Liver (tissue), 9 donors: ENCODE measurements around the gene GTSE1. TPM values are rescaled to one million over a fixed set of nuclear protein-coding genes. Genes with fewer than 3 reads are reported as not detected.
A peak's percentile ranks its signal among the peaks of the same experiment; 100 is the strongest.

Experiments used
- DNase-seq: peaks from one replicate; pipeline ENCODE4 v3.0.0-alpha.2; 2017; ENCODE audit warnings: low spot score
- H3K27ac ChIP-seq, 2 donors: one replicate each; pipeline ENCODE4 v1.7.0; 2013; ENCODE audit warnings: inconsistent platforms in 2 of 2, low read length in 2 of 2, control low read depth in 1 of 2, low read depth in 1 of 2, mild to moderate bottlenecking in 1 of 2
- H3K27me3 ChIP-seq, 4 donors: one replicate each; pipeline versions ENCODE4 v1.6.1 to v1.7.0; 2013; ENCODE audit warnings: low read length in 3 of 4, inconsistent platforms in 1 of 4, mild to moderate bottlenecking in 1 of 4, moderate library complexity in 1 of 4; ENCODE audit not compliant: control insufficient read depth in 4 of 4, insufficient read depth in 4 of 4
- H3K36me3 ChIP-seq, 4 donors: one replicate each; pipeline versions ENCODE4 v1.6.1 to v1.7.0; 2013; ENCODE audit warnings: low read length in 3 of 4, mild to moderate bottlenecking in 3 of 4, low read depth in 1 of 4, moderate library complexity in 1 of 4; ENCODE audit not compliant: control insufficient read depth in 4 of 4, insufficient read depth in 3 of 4
- H3K4me1 ChIP-seq, 4 donors: one replicate each; pipeline versions ENCODE4 v1.6.1 to v1.7.0; 2013; ENCODE audit warnings: low read length in 3 of 4, mild to moderate bottlenecking in 3 of 4, moderate library complexity in 1 of 4; ENCODE audit not compliant: control insufficient read depth in 4 of 4, insufficient read depth in 4 of 4
- H3K4me3 ChIP-seq, 3 donors: one replicate each; pipeline versions ENCODE4 v1.6.1 to v1.7.0; 2013; ENCODE audit warnings: low read length in 3 of 3, control low read depth in 1 of 3, low read depth in 1 of 3, mild to moderate bottlenecking in 1 of 3
- H3K9ac ChIP-seq, 2 donors: one replicate each; pipeline ENCODE4 v1.7.0; 2013; ENCODE audit warnings: low read length in 2 of 2, mild to moderate bottlenecking in 2 of 2, moderate library complexity in 2 of 2, control low read depth in 1 of 2, low read depth in 1 of 2
- H3K9me3 ChIP-seq, 4 donors: one replicate each; pipeline versions ENCODE4 v1.6.1 to v1.7.0; 2013; ENCODE audit warnings: low read length in 3 of 4; ENCODE audit not compliant: control insufficient read depth in 4 of 4
- EGR1 ChIP-seq, 2 donors: IDR thresholded peaks; 2 replicates each; pipeline ENCODE4 v1.6.1; 2016 to 2018; ENCODE audit warnings: antibody characterized with exemption in 2 of 2, low read depth in 2 of 2
- FOXA1 ChIP-seq: IDR thresholded peaks from 2 replicates; pipeline ENCODE4 v1.6.1; 2016; ENCODE audit warnings: antibody characterized with exemption
- FOXA2 ChIP-seq: IDR thresholded peaks from 2 replicates; pipeline ENCODE4 v1.6.1; 2016; ENCODE audit warnings: antibody characterized with exemption
- GABPA ChIP-seq, 2 donors: IDR thresholded peaks in 1 of 2; conservative IDR thresholded peaks in 1 of 2; 2 replicates each; pipeline ENCODE4 v1.6.1; 2016; ENCODE audit warnings: antibody characterized with exemption in 2 of 2, mild to moderate bottlenecking in 1 of 2, moderate library complexity in 1 of 2
- HNF4G ChIP-seq: IDR thresholded peaks from 2 replicates; pipeline ENCODE4 v1.6.1; 2016; ENCODE audit warnings: antibody characterized with exemption
- JUND ChIP-seq, 2 donors: IDR thresholded peaks; 2 replicates each; pipeline ENCODE4 v1.6.1; 2016; ENCODE audit warnings: antibody characterized with exemption in 2 of 2
- RAD21 ChIP-seq, 2 donors: IDR thresholded peaks; 2 replicates each; pipeline ENCODE4 v1.6.1; 2016; ENCODE audit warnings: antibody characterized with exemption in 2 of 2, mild to moderate bottlenecking in 2 of 2
- RXRA ChIP-seq, 2 donors: IDR thresholded peaks; 2 replicates each; pipeline ENCODE4 v1.6.1; 2017 to 2018; ENCODE audit warnings: antibody characterized with exemption in 2 of 2, mild to moderate bottlenecking in 1 of 2
- TAF1 ChIP-seq: conservative IDR thresholded peaks from 2 replicates; pipeline ENCODE4 v1.6.1; 2016; ENCODE audit warnings: antibody characterized with exemption, mild to moderate bottlenecking
- YY1 ChIP-seq: IDR thresholded peaks from 2 replicates; pipeline ENCODE4 v1.6.1; 2016; ENCODE audit warnings: antibody characterized with exemption, mild to moderate bottlenecking
- WGBS: extraction: QIAGEN DNeasy Blood & Tissue Kit; methylation state at CpG from one replicate; pipeline ENCODE4 v1.1.7; 2013; 5-methylcytosine and 5-hydroxymethylcytosine counted together
- polyA plus RNA-seq, 2 donors: library from polyadenylated mRNA; stranded (reverse) in 1 of 2; unstranded in 1 of 2; fragments of 200-250 nt in 1 of 2; fragments of >200 nt in 1 of 2; fragmentation: Nextera tagmentation in 1 of 2; extraction: Ambion mirVana in 1 of 2; gene quantifications; one replicate each; pipeline versions ENCODE4 v1.2.1 to v1.2.3, GENCODE V29; 2013 to 2015
- total RNA-seq, 2 donors: library from RNA; depleted of rRNA; stranded (reverse); fragments of >200 nt; gene quantifications; one replicate each; pipeline ENCODE4 v1.2.3, GENCODE V29; 2014
- TF ChIP-seq, protein P1 (sequence below): IDR thresholded peaks from 2 replicates; pipeline ENCODE4 v1.6.1; 2016; ENCODE audit warnings: antibody characterized with exemption
- TF ChIP-seq, protein P2 (sequence below): IDR thresholded peaks from 2 replicates; pipeline ENCODE4 v1.6.1; 2016; ENCODE audit warnings: antibody characterized with exemption
- TF ChIP-seq, protein P3 (sequence below): fragments of 150-350 bp; IDR thresholded peaks from 2 replicates; pipeline ENCODE4 v1.5.1; 2017; ENCODE audit warnings: improper control_type of control experiment, low read depth, low read length; ENCODE audit not compliant: missing input control
- donor health status: healthy.
- donor health status: healthy.
- donor health status: healthy.
- donor health status: healthy.
- donor health status: healthy.

The GTSE1 gene
- total and polyA plus RNA-seq, 4 donors = 0.17 to 13.9 (median 0.85) TPM

DNA sequence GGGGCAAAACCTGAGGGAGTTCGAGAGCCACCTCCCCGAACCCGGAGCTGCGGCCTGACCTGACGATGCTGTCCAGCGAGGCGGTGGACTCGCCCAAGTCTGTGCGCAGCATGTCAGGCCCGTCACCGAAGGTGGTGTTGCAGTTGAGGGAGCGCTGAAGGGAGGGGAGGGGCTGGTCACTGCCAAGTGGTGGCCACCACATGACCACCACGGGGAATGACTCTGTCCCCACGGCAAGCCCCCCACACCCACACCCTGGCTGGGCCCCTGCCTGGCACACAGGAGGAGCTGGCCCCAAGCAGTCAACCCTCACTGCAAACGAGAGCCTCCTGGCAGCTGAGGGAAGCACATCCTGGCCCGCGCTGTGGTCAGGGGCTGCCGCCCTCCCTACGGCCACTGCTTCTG lies 69.7 kb downstream of the GTSE1 start:
- Histone ChIP-seq H3K9me3 (no peaks in the 10 kb centered on the region), H3K36me3 (no peaks in the 10 kb centered on the region), H3K27ac (no peak overlapping the region), H3K4me3 (no peak overlapping the region), H3K4me1 (peaks cover 18 to 52% (median 39%) of the 10 kb centered on the region in 4 donors), H3K27me3 (no peaks in the 10 kb centered on the region), H3K9ac (no peak overlapping the region)
- TF ChIP-seq YY1 = no peak
- no peak for TF ChIP-seq RXRA (IDR thresholded peaks at IDR 0.05)
- TF ChIP-seq FOXA2 = no peak
- TF ChIP-seq GABPA (IDR thresholded peaks at IDR 0.05 in 1 of 2, conservative IDR thresholded peaks at IDR 0.05 in 1 of 2) = no peak
- TF ChIP-seq, protein P1, sequence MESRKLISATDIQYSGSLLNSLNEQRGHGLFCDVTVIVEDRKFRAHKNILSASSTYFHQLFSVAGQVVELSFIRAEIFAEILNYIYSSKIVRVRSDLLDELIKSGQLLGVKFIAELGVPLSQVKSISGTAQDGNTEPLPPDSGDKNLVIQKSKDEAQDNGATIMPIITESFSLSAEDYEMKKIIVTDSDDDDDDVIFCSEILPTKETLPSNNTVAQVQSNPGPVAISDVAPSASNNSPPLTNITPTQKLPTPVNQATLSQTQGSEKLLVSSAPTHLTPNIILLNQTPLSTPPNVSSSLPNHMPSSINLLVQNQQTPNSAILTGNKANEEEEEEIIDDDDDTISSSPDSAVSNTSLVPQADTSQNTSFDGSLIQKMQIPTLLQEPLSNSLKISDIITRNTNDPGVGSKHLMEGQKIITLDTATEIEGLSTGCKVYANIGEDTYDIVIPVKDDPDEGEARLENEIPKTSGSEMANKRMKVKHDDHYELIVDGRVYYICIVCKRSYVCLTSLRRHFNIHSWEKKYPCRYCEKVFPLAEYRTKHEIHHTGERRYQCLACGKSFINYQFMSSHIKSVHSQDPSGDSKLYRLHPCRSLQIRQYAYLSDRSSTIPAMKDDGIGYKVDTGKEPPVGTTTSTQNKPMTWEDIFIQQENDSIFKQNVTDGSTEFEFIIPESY = no peak
- TF ChIP-seq JUND (IDR thresholded peaks at IDR 0.05) = no peak
- TF ChIP-seq EGR1 (IDR thresholded peaks at IDR 0.05; ENCODE audit: low read depth in 2 of 2) = no peak
- TF ChIP-seq, protein P2, sequence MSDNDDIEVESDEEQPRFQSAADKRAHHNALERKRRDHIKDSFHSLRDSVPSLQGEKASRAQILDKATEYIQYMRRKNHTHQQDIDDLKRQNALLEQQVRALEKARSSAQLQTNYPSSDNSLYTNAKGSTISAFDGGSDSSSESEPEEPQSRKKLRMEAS = no peak
- DNase-seq = no peak
- WGBS = 91% methylated on average over 19 of the region's 19 CpGs

DNA sequence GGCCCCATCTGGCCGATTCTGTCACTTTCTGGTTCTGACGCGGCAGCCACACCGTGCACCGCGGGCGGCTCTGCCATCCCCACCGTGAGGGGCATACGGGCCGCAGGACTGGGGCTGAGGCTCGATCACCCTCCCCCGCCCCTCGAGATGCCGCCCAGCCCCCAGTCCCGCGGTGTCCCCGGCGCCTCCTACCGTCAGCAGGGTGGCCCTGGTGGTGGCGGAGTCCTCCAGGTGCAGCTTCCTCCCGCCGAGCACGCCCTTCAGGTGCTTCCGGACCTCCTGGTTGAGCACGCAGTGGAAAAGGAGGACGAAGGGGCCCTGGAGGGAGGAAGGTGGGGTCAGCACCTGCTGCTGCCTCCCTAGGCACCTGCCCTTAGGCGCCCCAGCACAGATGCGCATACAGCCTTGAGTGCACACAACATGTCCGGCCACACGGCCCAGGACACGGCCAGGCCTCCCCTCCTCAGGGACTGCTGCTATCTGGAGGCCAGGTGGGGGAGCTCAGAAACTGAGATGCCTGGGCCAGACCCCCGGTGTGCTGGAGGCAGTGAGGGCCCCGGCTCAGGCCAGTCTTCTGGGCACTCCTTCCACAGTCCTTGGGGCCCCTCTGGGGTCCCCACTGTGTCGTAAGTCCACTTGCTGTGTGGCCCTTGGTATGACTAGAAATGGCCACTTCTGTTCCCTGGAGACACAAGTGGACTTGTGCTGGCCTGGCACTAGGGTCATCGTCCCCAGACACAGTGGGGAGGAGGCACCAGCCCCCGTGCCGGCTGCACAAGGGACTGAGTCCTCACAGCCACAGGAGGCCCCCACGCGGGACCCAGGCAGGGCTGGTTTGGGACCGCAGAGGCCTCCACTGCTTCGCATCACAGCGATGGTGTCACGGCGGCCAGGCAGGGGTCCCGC lies 70.4 kb downstream of the GTSE1 start:
- Histone ChIP-seq H3K36me3 (no peaks in the 10 kb centered on the region), H3K4me1 (peaks cover 17 to 52% (median 40%) of the 10 kb centered on the region in 4 donors), H3K27ac (no peak overlapping the region), H3K9ac (no peak overlapping the region), H3K4me3 (no peak overlapping the region), H3K9me3 (no peaks in the 10 kb centered on the region), H3K27me3 (no peaks in the 10 kb centered on the region)
- WGBS = 76% methylated on average over 45 of the region's 45 CpGs
- no peak for TF ChIP-seq RXRA (IDR thresholded peaks at IDR 0.05)
- no peak for TF ChIP-seq TAF1
- no peak for DNase-seq

DNA sequence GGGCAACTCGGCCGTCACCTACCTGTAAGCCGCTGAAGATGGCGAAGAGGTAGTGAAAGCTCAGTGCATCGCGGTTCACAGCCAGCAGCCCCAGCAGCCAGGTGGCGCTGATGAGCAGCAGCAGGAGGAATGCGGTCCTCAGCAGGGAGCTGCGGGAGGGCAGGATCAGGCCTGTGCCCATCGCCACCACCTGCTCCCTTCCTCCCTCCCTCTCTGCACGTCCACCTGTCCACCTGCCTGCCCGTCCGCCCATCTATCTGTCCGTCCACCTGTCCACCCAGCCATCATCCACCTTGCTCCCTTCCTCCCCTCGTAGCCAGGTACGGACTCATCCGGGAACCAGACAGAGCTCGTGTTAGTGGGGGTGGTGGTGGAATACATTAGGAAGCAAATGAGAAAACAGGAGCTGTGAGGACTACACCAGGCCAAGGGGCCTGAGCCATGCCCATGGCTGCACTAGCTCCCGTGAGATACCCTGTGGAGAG lies 71.1 kb downstream of the GTSE1 start:
- no peaks in the 10 kb centered on the region for H3K27me3 ChIP-seq
- 34% methylated on average over 19 of the region's 19 CpGs for WGBS
- H3K27ac ChIP-seq = no peak overlapping the region
- peak; percentile 76 for DNase-seq
- H3K9me3 ChIP-seq = no peaks in the 10 kb centered on the region
- H3K9ac ChIP-seq = no peak overlapping the region
- TF ChIP-seq FOXA1 (no peak), HNF4G (no peak), RXRA (IDR thresholded peaks at IDR 0.05) (no peak), RAD21 (IDR thresholded peaks at IDR 0.05) (peak; percentile 86 to 95)
- TF ChIP-seq, protein P3, sequence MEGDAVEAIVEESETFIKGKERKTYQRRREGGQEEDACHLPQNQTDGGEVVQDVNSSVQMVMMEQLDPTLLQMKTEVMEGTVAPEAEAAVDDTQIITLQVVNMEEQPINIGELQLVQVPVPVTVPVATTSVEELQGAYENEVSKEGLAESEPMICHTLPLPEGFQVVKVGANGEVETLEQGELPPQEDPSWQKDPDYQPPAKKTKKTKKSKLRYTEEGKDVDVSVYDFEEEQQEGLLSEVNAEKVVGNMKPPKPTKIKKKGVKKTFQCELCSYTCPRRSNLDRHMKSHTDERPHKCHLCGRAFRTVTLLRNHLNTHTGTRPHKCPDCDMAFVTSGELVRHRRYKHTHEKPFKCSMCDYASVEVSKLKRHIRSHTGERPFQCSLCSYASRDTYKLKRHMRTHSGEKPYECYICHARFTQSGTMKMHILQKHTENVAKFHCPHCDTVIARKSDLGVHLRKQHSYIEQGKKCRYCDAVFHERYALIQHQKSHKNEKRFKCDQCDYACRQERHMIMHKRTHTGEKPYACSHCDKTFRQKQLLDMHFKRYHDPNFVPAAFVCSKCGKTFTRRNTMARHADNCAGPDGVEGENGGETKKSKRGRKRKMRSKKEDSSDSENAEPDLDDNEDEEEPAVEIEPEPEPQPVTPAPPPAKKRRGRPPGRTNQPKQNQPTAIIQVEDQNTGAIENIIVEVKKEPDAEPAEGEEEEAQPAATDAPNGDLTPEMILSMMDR = peak; percentile 91
- H3K4me1 ChIP-seq = peaks cover 13 to 49% (median 39%) of the 10 kb centered on the region in 4 donors
- H3K36me3 ChIP-seq = no peaks in the 10 kb centered on the region
- no peak overlapping the region for H3K4me3 ChIP-seq
